ENCODE results near the gene ANXA3. TPM values are rescaled to one million over a fixed set of nuclear protein-coding genes. Genes with fewer than 3 reads are reported as not detected.
"Not testable (repeated sequence)": the region's sequence is repeated elsewhere in the genome, so short reads cannot be mapped to it uniquely, and the experiment has no call there.

The ANXA3 gene
- total and polyA plus RNA-seq, 2 donors (not counting 3 experiments of a cell fraction or from before 2014, with no cell fraction given): 52.9 to 78.4 TPM

DNA sequence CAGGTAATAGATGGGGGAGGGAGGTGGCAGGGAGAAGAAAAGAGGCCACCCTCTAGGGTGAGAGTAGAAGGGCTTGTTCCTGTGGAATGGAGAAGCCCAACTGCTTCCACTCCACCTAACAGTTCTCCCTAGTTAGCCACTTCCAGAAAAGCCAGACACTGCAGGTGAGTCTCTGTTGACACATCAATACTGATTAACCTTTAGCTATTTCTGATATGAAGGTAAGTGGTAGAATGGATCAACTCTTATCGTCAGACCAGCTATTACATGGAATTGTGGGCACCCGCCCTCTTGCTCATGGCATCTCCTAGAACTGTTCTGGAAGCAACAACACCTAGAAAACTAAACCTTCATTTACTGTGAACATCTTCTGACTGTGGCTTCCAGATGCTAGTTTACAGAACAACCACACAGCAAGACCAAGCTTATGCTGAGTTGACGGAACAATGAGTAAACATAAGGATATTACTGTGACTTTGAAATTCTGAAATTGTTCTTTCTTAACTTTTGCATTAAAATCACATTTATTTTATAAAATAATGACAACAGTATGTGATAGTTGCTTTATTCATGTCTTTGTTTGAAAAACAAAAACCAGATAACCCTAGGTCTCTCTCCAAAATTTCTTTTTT, 44.7 kb downstream of the ANXA3 start:
- TF ChIP-seq GATA2 (IDR thresholded peaks at IDR 0.05; ENCODE audit: insufficient read depth, insufficient read length, low read depth, low read length): no peak
- TF ChIP-seq EZH2 (IDR thresholded peaks at IDR 0.05; ENCODE audit: borderline replicate concordance, low read depth, low read length, severe bottlenecking): no peak
- no peak for TF ChIP-seq MAX (IDR thresholded peaks at IDR 0.05; ENCODE audit: insufficient read depth, insufficient read length)
- TF ChIP-seq POLR2AphosphoS5 (IDR thresholded peaks at IDR 0.05; ENCODE audit: insufficient read depth, low read depth, low read length): no peak
- TF ChIP-seq POLR2A (IDR thresholded peaks at IDR 0.05; ENCODE audit: low read depth, low read length): no peak
- TF ChIP-seq FOS (IDR thresholded peaks at IDR 0.05; ENCODE audit: borderline replicate concordance, insufficient read depth, low read length): no peak
- TF ChIP-seq, protein P1, sequence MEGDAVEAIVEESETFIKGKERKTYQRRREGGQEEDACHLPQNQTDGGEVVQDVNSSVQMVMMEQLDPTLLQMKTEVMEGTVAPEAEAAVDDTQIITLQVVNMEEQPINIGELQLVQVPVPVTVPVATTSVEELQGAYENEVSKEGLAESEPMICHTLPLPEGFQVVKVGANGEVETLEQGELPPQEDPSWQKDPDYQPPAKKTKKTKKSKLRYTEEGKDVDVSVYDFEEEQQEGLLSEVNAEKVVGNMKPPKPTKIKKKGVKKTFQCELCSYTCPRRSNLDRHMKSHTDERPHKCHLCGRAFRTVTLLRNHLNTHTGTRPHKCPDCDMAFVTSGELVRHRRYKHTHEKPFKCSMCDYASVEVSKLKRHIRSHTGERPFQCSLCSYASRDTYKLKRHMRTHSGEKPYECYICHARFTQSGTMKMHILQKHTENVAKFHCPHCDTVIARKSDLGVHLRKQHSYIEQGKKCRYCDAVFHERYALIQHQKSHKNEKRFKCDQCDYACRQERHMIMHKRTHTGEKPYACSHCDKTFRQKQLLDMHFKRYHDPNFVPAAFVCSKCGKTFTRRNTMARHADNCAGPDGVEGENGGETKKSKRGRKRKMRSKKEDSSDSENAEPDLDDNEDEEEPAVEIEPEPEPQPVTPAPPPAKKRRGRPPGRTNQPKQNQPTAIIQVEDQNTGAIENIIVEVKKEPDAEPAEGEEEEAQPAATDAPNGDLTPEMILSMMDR (IDR thresholded peaks at IDR 0.05; ENCODE audit: extremely low read depth in 1 of 2, insufficient read depth in 1 of 2, low read depth in 1 of 2, low read length in 2 of 2): no peak
- TF ChIP-seq MYC (IDR thresholded peaks at IDR 0.05; ENCODE audit: low read depth, low read length): no peak
- TF ChIP-seq JUN (IDR thresholded peaks at IDR 0.05; ENCODE audit: borderline replicate concordance, insufficient read depth, insufficient read length, low read depth): no peak
- ChIA-PET POLR2A (no interaction called here), CTCF (interaction anchor here (0.7 kb wide), 1 partner anchor 27 kb away, joined by 3 read pairs; no protein-coding TSS in a partner anchor)
- H3K27me3 ChIP-seq (ENCODE audit: control insufficient read depth in 2 of 2, insufficient read depth in 2 of 2, low read length in 2 of 2): no peaks in the 10 kb centered on the region
- H3K79me2 ChIP-seq (ENCODE audit: control insufficient read depth, insufficient read depth, low read length): no peaks in the 10 kb centered on the region
- DNase-seq (ENCODE audit: low read depth, low spot score) (no peak), FAIRE-seq (no peak)
- H3K4me3 ChIP-seq (replicated peaks in 1 of 3; ENCODE audit: insufficient read depth in 1 of 3, low read depth in 1 of 3, low read length in 3 of 3): no peak overlapping the region
- peaks cover 0 to 13% of the 10 kb centered on the region in 2 experiments for H3K36me3 ChIP-seq (ENCODE audit: control insufficient read depth in 2 of 2, extremely low read depth in 1 of 2, insufficient read depth in 2 of 2, low read length in 2 of 2)
- H3K27ac ChIP-seq (ENCODE audit: insufficient read depth, low read depth, low read length): no peak overlapping the region
- intact Hi-C loops (cut with micrococcal nuclease): no loop called here
- H2AFZ ChIP-seq (ENCODE audit: low read depth, low read length): no peak overlapping the region
- H3K9me1 ChIP-seq (replicated peaks; ENCODE audit: control insufficient read depth, extremely low read depth, insufficient read depth, low read length): no peaks in the 10 kb centered on the region
- no peak overlapping the region for H3K9ac ChIP-seq (replicated peaks; ENCODE audit: extremely low read depth, insufficient read depth, low read length)
- no TSS peak for BruUV-seq (replicated peaks)
- peaks cover 13% of the 10 kb centered on the region for H3K4me1 ChIP-seq (ENCODE audit: control insufficient read depth, extremely low read depth, insufficient read depth, low read length)
- no peaks in the 10 kb centered on the region for H4K20me1 ChIP-seq (replicated peaks; ENCODE audit: control insufficient read depth, extremely low read depth, insufficient read depth, low read length)
- dilution Hi-C loops (cut with MboI; ENCODE audit: extremely low pct_ligation_motif_present, low sequenced_read_pairs): no loop called here
- H3K9me3 ChIP-seq (replicated peaks; ENCODE audit: control insufficient read depth, insufficient read depth, low read length): no peaks in the 10 kb centered on the region
- no peak overlapping the region for H3K4me2 ChIP-seq (ENCODE audit: insufficient read depth, low read length)

DNA sequence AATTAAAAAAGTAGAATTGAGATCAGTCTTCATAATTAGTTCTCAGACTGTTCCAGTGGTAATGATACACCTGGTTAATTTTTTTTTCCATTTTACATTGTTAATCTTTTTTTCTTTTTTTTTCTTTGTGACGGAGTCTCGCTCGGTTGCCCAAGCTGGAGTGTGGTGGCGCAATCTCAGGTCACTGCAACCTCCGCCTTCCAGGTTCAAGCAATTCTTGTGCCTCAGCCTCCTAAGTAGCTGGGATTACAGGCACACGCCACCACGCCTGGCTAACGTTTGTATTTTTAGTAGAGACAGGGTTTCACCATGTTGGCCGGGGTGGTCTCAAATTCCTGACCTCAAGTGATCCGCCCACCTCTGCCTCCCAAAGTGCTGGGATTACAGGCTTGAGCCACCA, 46.9 kb downstream of the ANXA3 start:
- H3K4me1 ChIP-seq (ENCODE audit: control insufficient read depth, extremely low read depth, insufficient read depth, low read length); H3K27me3 ChIP-seq (ENCODE audit: control insufficient read depth in 2 of 2, insufficient read depth in 2 of 2, low read length in 2 of 2); FAIRE-seq; H3K9ac ChIP-seq (replicated peaks; ENCODE audit: extremely low read depth, insufficient read depth, low read length); intact Hi-C loops (cut with micrococcal nuclease); dilution Hi-C loops (cut with MboI; ENCODE audit: extremely low pct_ligation_motif_present, low sequenced_read_pairs); H3K9me3 ChIP-seq (replicated peaks; ENCODE audit: control insufficient read depth, insufficient read depth, low read length); H3K9me1 ChIP-seq (replicated peaks; ENCODE audit: control insufficient read depth, extremely low read depth, insufficient read depth, low read length); H4K20me1 ChIP-seq (replicated peaks; ENCODE audit: control insufficient read depth, extremely low read depth, insufficient read depth, low read length); POLR2A ChIA-PET; BruUV-seq (replicated peaks); DNase-seq (ENCODE audit: low read depth, low spot score); H3K4me2 ChIP-seq (ENCODE audit: insufficient read depth, low read length); H3K4me3 ChIP-seq (replicated peaks in 1 of 3; ENCODE audit: insufficient read depth in 1 of 3, low read depth in 1 of 3, low read length in 3 of 3); H2AFZ ChIP-seq (ENCODE audit: low read depth, low read length); H3K79me2 ChIP-seq (ENCODE audit: control insufficient read depth, insufficient read depth, low read length); H3K27ac ChIP-seq (ENCODE audit: insufficient read depth, low read depth, low read length): not testable (repeated sequence)
- peaks cover 6 to 13% of the 10 kb centered on the region in 2 experiments for H3K36me3 ChIP-seq (ENCODE audit: control insufficient read depth in 2 of 2, extremely low read depth in 1 of 2, insufficient read depth in 2 of 2, low read length in 2 of 2)
- CTCF ChIA-PET: interaction anchor here (0.8 kb wide), 1 partner anchor 282 kb away, joined by 3 read pairs; no protein-coding TSS in a partner anchor
